HEK293 (cell line): ENCODE results near the gene APCDD1L.

Experiments
- CTCF ChIA-PET: fragments of 350-600 bp; formaldehyde crosslinking; extraction: SDS; loops from one replicate; lab custom pipeline; 2021; ENCODE audit warnings: antibody characterized with exemption; lab: Yijun Ruan, JAX
- POLR2A ChIA-PET: fragments of 300-600 bp; formaldehyde crosslinking; extraction: SDS; loops from one replicate; lab custom pipeline; 2020; ENCODE audit warnings: antibody characterized with exemption, inconsistent platforms; lab: Yijun Ruan, JAX
- H3K27ac ChIP-seq: fragments of 200-500 bp; sonication (Bioruptor generic); 2 replicates; pipeline ENCODE4 v1.5.1; 2014; ENCODE audit warnings: low read depth, low read length, control low read depth, inconsistent platforms; ENCODE audit errors: extremely low read depth
- H3K36me3 ChIP-seq, 2 experiments: fragments of 200-500 bp in 1 of 2; sonication (Bioruptor generic) in 1 of 2; 1 replicate in 1 of 2; 2 replicates in 1 of 2; pipeline ENCODE4 v1.5.1; 2014 to 2017; ENCODE audit warnings: inconsistent platforms in 2 of 2, low read length in 2 of 2; ENCODE audit not compliant: control insufficient read depth in 2 of 2, insufficient read depth in 1 of 2
- H3K4me1 ChIP-seq: fragments of 200-500 bp; sonication (Bioruptor generic); 2 replicates; pipeline ENCODE4 v1.5.1; 2014; ENCODE audit warnings: mild to moderate bottlenecking, low read length, inconsistent platforms; ENCODE audit not compliant: control insufficient read depth, insufficient read depth
- H3K4me3 ChIP-seq: 2 replicates; pipeline ENCODE4 v1.5.1; 2011; ENCODE audit warnings: low read depth, mild to moderate bottlenecking, control low read depth, low read length, moderate library complexity
- H3K9me3 ChIP-seq: fragments of 200-500 bp; sonication (Bioruptor generic); 2 replicates; pipeline ENCODE4 v1.5.1; 2014; ENCODE audit warnings: low read depth, low read length, inconsistent platforms; ENCODE audit not compliant: control insufficient read depth, insufficient read depth
- GFI1B ChIP-seq: fragments of 450-650 bp; formaldehyde crosslinking; IDR thresholded peaks from 2 replicates; pipeline ENCODE4 v1.5.1; 2016; ENCODE audit warnings: missing biosample characterization, missing genetic modification characterization
- KLF9 ChIP-seq: fragments of 450-650 bp; formaldehyde crosslinking; IDR thresholded peaks from 2 replicates; pipeline ENCODE4 v1.5.1; 2016; ENCODE audit warnings: missing biosample characterization, missing genetic modification characterization, low read depth
- PATZ1 ChIP-seq: fragments of 450-650 bp; formaldehyde crosslinking; IDR thresholded peaks from 2 replicates; pipeline ENCODE4 v1.5.1; 2016; ENCODE audit warnings: missing biosample characterization, missing genetic modification characterization
- PBX3 ChIP-seq: sonication (generic); formaldehyde crosslinking; IDR thresholded peaks from 2 replicates; pipeline ENCODE4 v1.8.1; 2022; ENCODE audit warnings: mild to moderate bottlenecking, moderate library complexity, missing genetic modification reagents
- PRDM4 ChIP-seq: fragments of 450-650 bp; formaldehyde crosslinking; IDR thresholded peaks from 2 replicates; pipeline ENCODE4 v1.5.1; 2017; ENCODE audit warnings: missing biosample characterization, missing genetic modification characterization
- TSHZ1 ChIP-seq: fragments of 450-650 bp; formaldehyde crosslinking; IDR thresholded peaks from 2 replicates; pipeline ENCODE4 v1.5.1; 2016; ENCODE audit warnings: missing biosample characterization, missing genetic modification characterization, borderline replicate concordance
- ZNF169 ChIP-seq: fragments of 450-650 bp; formaldehyde crosslinking; IDR thresholded peaks from 2 replicates; pipeline ENCODE4 v1.5.1; 2016; ENCODE audit warnings: missing biosample characterization, missing genetic modification characterization
- ZNF214 ChIP-seq: fragments of 450-650 bp; formaldehyde crosslinking; IDR thresholded peaks from 2 replicates; pipeline ENCODE4 v1.5.1; 2017; ENCODE audit warnings: missing biosample characterization, mild to moderate bottlenecking, missing genetic modification characterization, borderline replicate concordance
- ZNF274 ChIP-seq, 2 experiments: fragments of 200-500 bp in 1 of 2; fragments of 450-650 bp in 1 of 2; sonication (Bioruptor generic) in 1 of 2; formaldehyde crosslinking in 1 of 2; IDR thresholded peaks; 2 replicates each; pipeline versions ENCODE4 v1.5.1 to v1.6.1; 2014 to 2016; ENCODE audit warnings: borderline replicate concordance in 1 of 2, inconsistent platforms in 1 of 2, low read length in 1 of 2, missing biosample characterization in 1 of 2, missing genetic modification characterization in 1 of 2
- ZNF433 ChIP-seq: fragments of 450-650 bp; formaldehyde crosslinking; IDR thresholded peaks from 2 replicates; pipeline ENCODE4 v1.5.1; 2016; ENCODE audit warnings: missing biosample characterization, missing genetic modification characterization, low read depth
- ZNF488 ChIP-seq: fragments of 450-650 bp; formaldehyde crosslinking; IDR thresholded peaks from 2 replicates; pipeline ENCODE4 v1.5.1; 2016; ENCODE audit warnings: missing biosample characterization, missing genetic modification characterization
- ZNF510 ChIP-seq: fragments of 450-650 bp; formaldehyde crosslinking; IDR thresholded peaks from 2 replicates; pipeline ENCODE4 v1.5.1; 2018; ENCODE audit warnings: mild to moderate bottlenecking, missing genetic modification characterization, missing biosample characterization; ENCODE audit not compliant: insufficient replicate concordance
- ZNF518A ChIP-seq: fragments of 450-650 bp; formaldehyde crosslinking; conservative IDR thresholded peaks from 2 replicates; pipeline ENCODE4 v1.5.1; 2016; ENCODE audit warnings: low read depth, missing biosample characterization, missing genetic modification characterization
- ZNF555 ChIP-seq: fragments of 450-650 bp; formaldehyde crosslinking; conservative IDR thresholded peaks from 2 replicates; pipeline ENCODE4 v1.5.1; 2017; ENCODE audit warnings: missing biosample characterization, mild to moderate bottlenecking, missing genetic modification characterization, inconsistent platforms
- ZNF645 ChIP-seq: fragments of 450-650 bp; formaldehyde crosslinking; IDR thresholded peaks from 2 replicates; pipeline ENCODE4; 2016; ENCODE audit warnings: missing biosample characterization, missing genetic modification characterization
- ZXDB ChIP-seq: fragments of 450-650 bp; formaldehyde crosslinking; IDR thresholded peaks from 2 replicates; pipeline ENCODE4 v1.5.1; 2016; ENCODE audit warnings: missing biosample characterization, missing genetic modification characterization

Gene APCDD1L

GRCh38 chr20:58483051-58483450 is 32.1 kb downstream of the APCDD1L start (continued):
- TF ChIP-seq KLF9 (tag by site-specific recombination) = no peak
- TF ChIP-seq ZNF433 = no peak
- TF ChIP-seq ZNF518A (tag by site-specific recombination) = no peak
- TF ChIP-seq PBX3 = no peak
- TF ChIP-seq ZNF510 = no peak
- no peak for TF ChIP-seq PRDM4 (tag by site-specific recombination)
- no peak for TF ChIP-seq ZNF169 (tag by site-specific recombination)
- TF ChIP-seq, all 188 proteins: peak for 0

- no peaks in the 10 kb centered on the region for H3K4me1 ChIP-seq
- CTCF ChIA-PET = interaction anchor here (0.6 to 2.5 kb wide), 13 partner anchors 9 to 974 kb away, joined by 3 to 23 read pairs (median 4); partner anchors contain the start of gene STX16
- POLR2A ChIA-PET = interaction anchor here (1.7 kb wide), 1 partner anchor 168 kb away, joined by 10 read pairs; the partner anchor contains the start of gene STX16
- no peaks in the 10 kb centered on the region for H3K9me3 ChIP-seq
- no peaks in the 10 kb centered on the region for H3K36me3 ChIP-seq
- H3K27ac ChIP-seq = no peak overlapping the region
- H3K4me3 ChIP-seq = no peak overlapping the region
- no peak for TF ChIP-seq ZNF510
- TF ChIP-seq PATZ1 (tag by site-specific recombination) = no peak
- TF ChIP-seq ZNF555 = no peak
- TF ChIP-seq GFI1B (tag by site-specific recombination) = no peak
- TF ChIP-seq ZNF214 = no peak
- no peak for TF ChIP-seq ZNF488 (tag by site-specific recombination)
- TF ChIP-seq TSHZ1 (tag by site-specific recombination) = no peak
- no peak for TF ChIP-seq ZXDB (tag by site-specific recombination)
- no peak for TF ChIP-seq ZNF645 (tag by site-specific recombination)
- no peak for TF ChIP-seq PBX3
- TF ChIP-seq ZNF274 (IDR thresholded peaks at IDR 0.05; ENCODE audit: low read length) = no peak
- no peak for TF ChIP-seq ZNF274 (tag by site-specific recombination; IDR thresholded peaks at IDR 0.05; ENCODE audit: borderline replicate concordance)
These were observed 32.8 kb downstream of the APCDD1L start for GRCh38 chr20:58482416-58482815.
